Fibroblast of skin of back (primary cell): Measurements from ENCODE around the gene ZNF684.
"Not testable (repeated sequence)": the region's sequence is repeated elsewhere in the genome, so short reads cannot be mapped to it uniquely, and the experiment has no call there.

Experiments used
- DNase-seq: peaks from one replicate; pipeline ENCODE4 v3.0.0-alpha.2; 2013

The ZNF684 gene

DNA sequence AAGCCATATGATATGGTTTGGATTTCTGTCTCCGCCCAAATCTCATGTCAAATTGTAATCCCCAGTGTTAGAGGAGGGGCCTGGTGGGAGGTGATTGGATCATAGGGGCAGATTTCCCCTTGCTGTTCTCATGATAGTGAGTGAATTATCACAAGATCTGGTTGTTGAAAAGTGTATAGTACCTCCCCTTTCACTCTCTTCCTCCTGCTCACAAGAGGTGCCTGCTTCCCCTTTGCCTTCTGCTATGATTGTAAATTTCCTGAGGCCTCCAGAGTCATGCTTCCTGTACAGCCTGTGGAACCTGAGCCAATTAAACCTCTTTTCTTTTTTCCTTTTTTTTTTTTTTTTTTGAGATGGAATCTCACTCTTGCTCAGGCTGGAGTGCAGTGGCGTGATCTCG is 43.4 kb downstream of the ZNF684 start:
- not testable (repeated sequence) for DNase-seq

DNA sequence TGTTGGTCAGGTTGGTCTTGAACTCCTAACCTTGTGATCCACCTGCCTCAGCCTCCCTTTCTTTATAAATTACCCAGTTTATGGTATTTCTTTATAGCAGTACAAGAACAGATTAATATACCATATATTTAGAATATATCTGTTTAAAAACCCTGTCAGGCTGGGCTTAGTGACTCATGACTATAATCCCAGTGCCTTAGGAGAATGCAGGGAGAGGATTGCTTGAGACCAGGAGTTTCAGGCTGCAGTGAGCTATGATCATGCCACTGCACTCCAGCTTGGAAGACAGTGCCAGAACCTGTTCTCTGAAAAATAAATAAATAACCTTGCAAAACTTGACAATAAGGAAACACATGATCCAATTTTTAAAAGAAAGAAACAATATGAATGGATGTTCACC is 43.9 kb downstream of the ZNF684 start:
- no peak for DNase-seq

DNA sequence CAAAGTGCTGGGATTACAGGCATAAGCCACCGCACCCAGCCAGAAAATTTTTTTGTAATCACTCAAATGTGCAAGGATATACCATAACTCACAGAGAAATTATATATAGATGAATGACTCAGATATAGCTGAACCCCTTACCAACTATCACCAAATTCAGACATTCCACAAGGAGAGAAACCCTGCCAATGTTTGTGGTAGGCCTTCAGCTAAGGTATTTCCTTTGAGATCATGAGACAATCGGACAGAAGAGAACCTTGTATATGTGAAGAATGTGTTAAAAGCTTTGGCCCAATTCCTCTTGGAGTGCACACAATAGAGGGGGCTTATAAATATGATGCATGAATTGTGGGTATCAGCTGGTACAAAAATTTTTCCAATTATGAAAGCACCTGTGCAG is 50.7 kb downstream of the ZNF684 start:
- DNase-seq: peak; percentile 55

DNA sequence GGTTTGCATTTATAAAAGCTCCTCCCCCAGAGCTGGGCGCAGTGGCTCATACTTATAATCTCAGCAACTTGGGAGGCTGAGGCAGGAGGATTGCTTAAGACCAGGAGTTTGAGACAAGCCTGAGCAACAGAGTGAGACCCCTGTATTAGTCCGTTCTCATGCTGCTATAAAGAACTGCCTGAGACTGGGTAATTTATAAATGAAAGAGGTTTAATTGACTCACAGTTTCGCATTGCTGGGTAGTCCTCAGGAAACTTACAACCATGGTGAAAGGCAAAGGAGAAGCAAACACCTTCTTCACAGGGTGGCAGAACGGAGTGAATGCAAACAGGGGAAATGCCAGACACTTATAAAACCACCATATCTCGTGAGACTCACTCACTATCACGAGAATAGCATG is 52.5 kb downstream of the ZNF684 start:
- no peak for DNase-seq

DNA sequence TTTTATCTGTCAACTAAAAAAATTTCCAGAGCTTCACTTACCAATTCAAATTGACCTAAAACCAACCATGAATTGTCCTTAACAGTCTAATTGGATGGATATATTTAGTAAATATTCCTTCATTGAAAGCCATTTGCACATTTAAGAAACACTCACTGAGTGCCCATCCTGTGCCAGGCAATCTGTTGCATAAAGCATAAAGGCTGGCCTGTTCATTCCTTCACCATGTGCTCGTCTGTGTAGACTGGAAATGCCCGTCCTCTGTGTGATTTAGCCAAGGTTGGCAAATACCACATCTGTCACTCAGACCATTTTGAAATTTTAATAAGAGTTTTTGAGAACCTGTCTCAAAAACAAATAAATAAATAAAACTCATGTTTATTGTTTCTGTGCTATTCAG is 57.1 kb downstream of the ZNF684 start:
- DNase-seq: no peak

DNA sequence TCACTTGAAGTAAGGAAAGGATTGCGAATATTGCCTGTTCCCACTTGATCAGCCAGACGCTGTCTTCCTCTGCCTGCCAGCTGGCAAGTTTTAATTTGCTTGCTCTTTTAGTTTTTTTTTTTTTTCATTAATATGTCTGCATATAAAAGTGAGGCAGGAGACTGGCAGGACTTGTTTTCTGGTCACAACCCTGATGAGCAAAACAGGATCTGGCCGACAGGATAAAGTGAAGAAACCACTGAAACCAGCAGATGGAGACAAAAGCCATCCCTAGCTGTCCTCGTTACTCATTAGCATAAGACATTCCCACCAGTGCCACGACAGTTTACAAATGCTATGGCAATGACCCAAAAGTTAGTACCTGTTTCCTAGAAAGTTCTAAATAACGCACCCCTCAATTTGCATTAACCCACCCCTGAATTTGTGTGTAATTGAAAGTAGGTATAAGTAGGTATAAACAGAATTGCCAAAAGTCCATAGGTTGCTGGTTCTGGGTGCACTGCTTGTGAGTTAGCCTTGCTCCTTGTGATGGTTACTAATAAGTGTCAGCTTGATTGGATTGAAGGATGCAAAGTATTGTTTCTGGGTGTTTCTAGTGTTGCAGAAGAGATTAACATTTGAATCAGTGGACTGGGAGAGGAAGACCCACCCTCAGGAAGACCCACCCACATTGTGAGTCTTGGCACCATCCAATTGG is 60.8 kb downstream of the ZNF684 start:
- DNase-seq: peak; percentile 15

DNA sequence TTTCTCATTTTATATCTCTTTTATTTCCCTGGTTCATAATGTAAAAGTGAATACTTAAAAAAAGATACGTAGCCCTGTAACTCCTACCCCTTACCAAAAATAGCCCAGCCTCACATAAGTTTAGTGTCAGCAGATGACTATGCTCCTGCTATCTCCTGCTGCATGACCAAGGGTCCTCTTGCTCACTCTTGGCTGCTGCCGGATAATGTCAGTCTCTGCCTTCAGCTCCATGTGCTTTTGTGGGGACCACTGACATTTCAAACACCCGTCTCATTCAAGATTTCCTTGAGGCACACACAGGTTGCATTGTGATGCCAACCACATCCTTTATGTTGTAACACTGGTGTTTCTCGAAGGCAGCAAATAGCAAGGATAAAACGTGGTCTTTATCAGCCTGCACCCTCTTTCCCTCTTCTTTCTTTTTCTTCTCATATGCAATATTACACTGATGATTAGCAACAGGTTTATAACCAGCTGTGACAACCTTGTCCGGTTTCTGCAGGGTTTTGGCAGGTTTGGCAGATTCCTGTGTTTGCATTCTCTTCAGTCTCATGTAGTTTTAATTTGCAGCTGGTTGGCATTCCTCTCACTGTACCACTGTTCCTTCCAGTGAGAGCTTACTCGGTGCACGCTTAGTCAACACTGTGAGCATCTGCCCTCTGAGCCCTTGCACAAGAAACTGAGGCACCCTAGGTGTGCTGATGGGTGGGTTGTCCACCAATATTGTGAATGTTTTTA is 62.2 kb downstream of the ZNF684 start:
- DNase-seq: no peak

DNA sequence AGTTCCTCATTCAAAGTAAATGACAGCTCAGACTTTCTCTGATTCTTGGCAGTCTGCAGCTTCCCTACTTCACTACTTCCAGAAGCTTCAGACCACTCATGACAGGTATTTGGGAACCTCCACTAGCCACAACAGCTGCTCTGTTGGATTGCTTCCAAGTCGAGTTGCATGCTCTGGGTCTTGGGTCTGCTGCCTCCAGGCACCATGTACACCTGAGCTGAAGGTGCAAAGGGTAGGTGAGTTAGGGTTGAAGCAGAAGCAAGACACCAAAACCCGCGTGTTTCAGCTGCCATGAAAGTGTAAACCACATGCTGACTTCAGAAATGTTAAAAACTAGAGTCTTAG is 62.7 kb downstream of the ZNF684 start:
- no peak for DNase-seq

DNA sequence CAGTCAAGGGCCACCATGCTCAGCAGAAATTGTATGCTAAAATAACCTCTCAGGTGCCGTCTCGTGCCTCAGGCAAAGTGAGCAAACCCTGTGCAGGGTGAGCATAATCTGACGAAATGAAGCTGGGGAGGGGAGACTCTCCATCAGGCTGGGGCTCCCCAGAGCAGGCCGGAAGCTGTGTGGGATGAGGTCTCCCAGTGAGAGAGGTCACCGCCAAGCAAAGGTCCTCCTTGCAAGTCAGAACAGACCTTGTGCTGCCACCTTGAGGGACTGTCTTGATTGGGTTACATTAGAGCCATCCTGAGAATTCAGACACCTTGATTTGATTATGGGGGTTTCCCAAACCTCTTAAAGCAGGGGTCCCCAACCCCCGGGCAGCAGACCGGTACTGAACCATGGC is 64.2 kb downstream of the ZNF684 start:
- no peak for DNase-seq
